Esophagus muscularis mucosa (tissue), 4 donors: Measurements from ENCODE around the gene TSPAN32.

ENCODE experiments used
- CTCF ChIP-seq, 3 experiments: fragments of 200-600 bp in 2 of 3; fragments of 450-650 bp in 1 of 3; sonication (generic) in 2 of 3; IDR thresholded peaks; one replicate each; pipeline ENCODE4 v1.5.1; 2017 to 2019; ENCODE audit warnings: antibody characterized with exemption in 3 of 3, mild to moderate bottlenecking in 2 of 3, moderate library complexity in 1 of 3
- EP300 ChIP-seq: sonication (generic); formaldehyde crosslinking; IDR thresholded peaks from one replicate; pipeline ENCODE4 v1.6.1; 2017; ENCODE audit warnings: antibody characterized with exemption
- POLR2A ChIP-seq: fragments of 450-650 bp; IDR thresholded peaks from one replicate; pipeline ENCODE4 v1.6.1; 2017; ENCODE audit warnings: antibody characterized with exemption, moderate library complexity, mild to moderate bottlenecking, low read depth

DNA sequence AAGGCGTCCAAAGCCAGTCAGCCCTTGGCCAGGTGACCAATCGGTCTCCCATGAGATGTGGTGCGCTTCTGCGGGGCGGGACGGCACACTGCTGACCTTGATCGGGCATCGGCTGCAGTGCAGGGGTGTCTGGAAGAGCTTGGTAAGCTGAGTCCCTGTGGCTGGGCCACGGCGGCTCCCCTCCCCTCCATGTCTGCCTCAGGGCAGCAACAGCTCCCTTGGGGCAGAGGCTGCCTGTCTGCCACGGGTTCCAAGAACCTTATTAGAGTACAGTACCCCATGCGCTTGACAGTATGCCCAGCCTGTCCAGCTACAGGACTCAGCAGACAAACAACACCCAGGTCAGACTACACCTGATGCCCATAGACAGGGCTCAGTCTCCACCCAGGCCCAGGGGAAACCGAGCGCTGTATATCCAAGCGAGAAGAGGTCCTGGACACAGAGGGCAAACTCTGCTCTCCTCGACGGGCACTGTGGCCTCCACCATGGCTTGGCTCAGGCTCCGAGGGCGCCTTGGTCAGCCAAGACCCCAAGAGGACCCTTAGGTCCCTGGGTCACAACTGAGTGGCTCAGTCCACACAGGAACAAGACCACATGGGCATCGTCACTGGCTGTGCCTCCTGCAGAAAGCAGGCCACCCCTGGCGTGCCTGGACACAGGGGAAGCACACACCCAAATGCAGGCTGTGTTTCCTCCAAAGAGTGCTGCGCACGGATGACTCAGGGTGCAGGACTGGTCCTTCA, 18.9 kb downstream of the TSPAN32 start:
- TF ChIP-seq CTCF (IDR thresholded peaks at IDR 0.05), result no peak
- no peak for TF ChIP-seq POLR2A
- no peak for TF ChIP-seq EP300
